ENCODE data around the gene ANAPC2. TPM values are rescaled to one million over a fixed set of nuclear protein-coding genes. Genes with fewer than 3 reads are reported as not detected.

Gene ANAPC2
- total and polyA plus RNA-seq, 2 of the 4 experiments (the other 2 are of a cell fraction) = 9.3 to 29.5 TPM

- no peak for ATAC-seq (ENCODE audit: low read depth)
- intact Hi-C loops (cut with micrococcal nuclease) (no loop called here), dilution Hi-C loops (cut with HindIII; ENCODE audit: low sequenced_read_pairs, unreplicated experiment) (no loop called here), in situ Hi-C loops (cut with MboI; ENCODE audit: low sequenced_read_pairs) (no loop called here)
- Histone ChIP-seq H2BK20ac (ENCODE audit: low read depth, low read length) (no peak overlapping the region), H3K36me3 (ENCODE audit: control insufficient read depth, insufficient read depth, low read length) (peaks cover 22% of the 10 kb centered on the region), H2AFZ (replicated peaks; ENCODE audit: low read length, poor library complexity) (no peak overlapping the region), H3K4me1 (ENCODE audit: control insufficient read depth, insufficient read depth, low read length) (no peaks in the 10 kb centered on the region), H3K4me3 (ENCODE audit: insufficient read depth, low read depth, low read length) (no peak overlapping the region), H2AK5ac (ENCODE audit: low read depth, low read length) (no peak overlapping the region), H3K9me1 (ENCODE audit: insufficient read depth, low read length) (no peaks in the 10 kb centered on the region), H2BK15ac (ENCODE audit: low read depth, low read length) (no peak overlapping the region), H3K18ac (ENCODE audit: low read depth, low read length) (no peak overlapping the region), H2BK120ac (ENCODE audit: low read depth, low read length) (no peak overlapping the region), H3K4me2 (ENCODE audit: low read depth, low read length) (no peak overlapping the region), H3K27me3 (ENCODE audit: control insufficient read depth, insufficient read depth, low read length) (no peaks in the 10 kb centered on the region), H3K56ac (ENCODE audit: extremely low read depth, insufficient read depth, low read length) (no peak overlapping the region), H3K79me1 (ENCODE audit: low read depth in 1 of 2, low read length in 2 of 2) (peaks cover 4 to 5% of the 10 kb centered on the region in 2 experiments), H2AK9ac (replicated peaks; ENCODE audit: low read depth, low read length, poor library complexity) (no peak overlapping the region), H3K9me3 (ENCODE audit: control insufficient read depth, insufficient read depth, low read length) (no peaks in the 10 kb centered on the region), H3K14ac (replicated peaks; ENCODE audit: low read depth, low read length) (no peak overlapping the region), H4K20me1 (ENCODE audit: insufficient read depth, low read length) (no peaks in the 10 kb centered on the region), H3K27ac (ENCODE audit: insufficient read depth, low read length) (no peak overlapping the region), H4K8ac (ENCODE audit: low read depth in 2 of 2, low read length in 2 of 2) (no peak overlapping the region), H3K23ac (ENCODE audit: low read depth, low read length) (no peak overlapping the region), H2BK5ac (ENCODE audit: low read depth, low read length, poor library complexity, severe bottlenecking) (no peak overlapping the region), H4K91ac (ENCODE audit: insufficient read depth, low read depth, low read length) (no peak overlapping the region), H4K5ac (ENCODE audit: low read depth, low read length) (no peak overlapping the region), H3K9ac (ENCODE audit: low read depth, low read length) (no peak overlapping the region), H3K4ac (ENCODE audit: low read depth, low read length) (no peak overlapping the region)
- TF ChIP-seq MAFK (IDR thresholded peaks at IDR 0.05; ENCODE audit: low read depth, low read length) = no peak
- no peak for TF ChIP-seq FOS (IDR thresholded peaks at IDR 0.05; ENCODE audit: low read depth, low read length)
- TF ChIP-seq RCOR1 (IDR thresholded peaks at IDR 0.05; ENCODE audit: insufficient replicate concordance, low read length) = no peak
- TF ChIP-seq RAD21 (IDR thresholded peaks at IDR 0.05; ENCODE audit: low read length) = no peak
- no peak for TF ChIP-seq MAZ (IDR thresholded peaks at IDR 0.05; ENCODE audit: borderline replicate concordance, low read depth, low read length)
- TF ChIP-seq CEBPB (IDR thresholded peaks at IDR 0.05; ENCODE audit: low read depth, low read length) = no peak
- TF ChIP-seq USF2 (IDR thresholded peaks at IDR 0.05; ENCODE audit: low read depth, low read length) = no peak
- no peak for TF ChIP-seq NFE2L2 (IDR thresholded peaks at IDR 0.05; ENCODE audit: low read depth, low read length)
- no peak for TF ChIP-seq CHD1 (IDR thresholded peaks at IDR 0.05; ENCODE audit: low read depth, low read length)
- TF ChIP-seq RFX5 (IDR thresholded peaks at IDR 0.05; ENCODE audit: low read depth, low read length) = no peak
- no peak for TF ChIP-seq MXI1 (IDR thresholded peaks at IDR 0.05; ENCODE audit: borderline replicate concordance, low read depth, low read length)
- TF ChIP-seq BHLHE40 (IDR thresholded peaks at IDR 0.05; ENCODE audit: low read depth, low read length) = no peak
- no peak for TF ChIP-seq SMC3 (IDR thresholded peaks at IDR 0.05; ENCODE audit: low read depth, low read length)
- no peak for TF ChIP-seq POLR2A (IDR thresholded peaks at IDR 0.05; ENCODE audit: low read depth, low read length)
- no peak for DNase-seq
- WGBS, 2 experiments (ENCODE audit: extremely low coverage in 2 of 2, insufficient read length in 1 of 2) = 90% methylated on average over 15 of the region's 21 CpGs; no CpG with 5 or more reads in 1 of the 2 experiments
- POLR2A ChIA-PET (ENCODE audit: unreplicated experiment) = no interaction called here
- CTCF ChIA-PET = no interaction called here
- BruUV-seq (replicated peaks) = no TSS peak
Measured at GRCh38 chr9:137212520-137212919, 24.2 kb upstream of the ANAPC2 start.
